Measurements from ENCODE around the gene MORN1.

DNA sequence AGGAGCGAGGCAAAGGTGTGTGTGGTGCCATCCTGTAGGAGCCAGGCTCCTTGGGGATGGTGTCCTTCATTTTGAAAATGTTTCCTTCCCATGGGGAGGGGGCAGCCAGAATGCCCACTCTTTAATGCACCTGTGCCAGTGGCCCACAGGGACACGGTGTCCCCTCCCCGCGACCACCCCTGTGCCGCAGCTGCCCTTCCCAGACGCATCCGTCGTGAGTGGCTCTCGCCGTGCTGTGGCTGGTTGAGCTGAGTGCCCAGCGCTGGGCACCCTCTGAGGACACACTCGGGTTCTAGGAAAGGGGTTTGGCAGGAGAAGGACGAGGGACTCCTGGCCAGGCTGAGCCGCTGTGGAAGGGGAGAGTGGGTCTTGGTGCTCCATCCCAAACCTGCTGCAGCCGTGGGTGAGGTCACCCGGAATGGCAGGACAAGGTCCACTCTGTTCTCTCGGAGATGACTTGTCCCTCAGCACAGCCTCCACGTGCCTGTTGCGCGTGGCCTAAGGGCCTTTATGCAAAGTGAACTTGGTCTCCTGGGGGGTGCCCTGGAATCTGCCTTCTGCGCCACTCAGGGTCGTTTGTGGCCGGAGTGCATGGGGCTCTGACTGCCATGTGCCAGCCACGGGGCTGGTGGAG lies 88.9 kb downstream of the MORN1 start:
- TF ChIP-seq EZH2 (IDR thresholded peaks at IDR 0.05; ENCODE audit: borderline replicate concordance, low read depth, low read length): no peak
- TF ChIP-seq, protein P1, sequence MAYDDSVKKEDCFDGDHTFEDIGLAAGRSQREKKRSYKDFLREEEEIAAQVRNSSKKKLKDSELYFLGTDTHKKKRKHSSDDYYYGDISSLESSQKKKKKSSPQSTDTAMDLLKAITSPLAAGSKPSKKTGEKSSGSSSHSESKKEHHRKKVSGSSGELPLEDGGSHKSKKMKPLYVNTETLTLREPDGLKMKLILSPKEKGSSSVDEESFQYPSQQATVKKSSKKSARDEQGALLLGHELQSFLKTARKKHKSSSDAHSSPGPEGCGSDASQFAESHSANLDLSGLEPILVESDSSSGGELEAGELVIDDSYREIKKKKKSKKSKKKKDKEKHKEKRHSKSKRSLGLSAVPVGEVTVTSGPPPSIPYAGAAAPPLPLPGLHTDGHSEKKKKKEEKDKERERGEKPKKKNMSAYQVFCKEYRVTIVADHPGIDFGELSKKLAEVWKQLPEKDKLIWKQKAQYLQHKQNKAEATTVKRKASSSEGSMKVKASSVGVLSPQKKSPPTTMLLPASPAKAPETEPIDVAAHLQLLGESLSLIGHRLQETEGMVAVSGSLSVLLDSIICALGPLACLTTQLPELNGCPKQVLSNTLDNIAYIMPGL (CRISPR knock-in tag; IDR thresholded peaks at IDR 0.05): no peak
- TF ChIP-seq TARDBP (IDR thresholded peaks at IDR 0.05): no peak

Measured in K562 (cell line).